Embryonic facial prominence (tissue), 1 donor: ENCODE data around the gene FAM149B1.

Source experiments
- DNase-seq: peaks from one replicate; pipeline ENCODE4 v3.0.0-alpha.2; 2016; ENCODE audit errors: extremely low spot score

FAM149B1 gene

GRCh38 chr10:73264423-73264822 is 96.5 kb downstream of the FAM149B1 start:
- no peak for DNase-seq

DNA sequence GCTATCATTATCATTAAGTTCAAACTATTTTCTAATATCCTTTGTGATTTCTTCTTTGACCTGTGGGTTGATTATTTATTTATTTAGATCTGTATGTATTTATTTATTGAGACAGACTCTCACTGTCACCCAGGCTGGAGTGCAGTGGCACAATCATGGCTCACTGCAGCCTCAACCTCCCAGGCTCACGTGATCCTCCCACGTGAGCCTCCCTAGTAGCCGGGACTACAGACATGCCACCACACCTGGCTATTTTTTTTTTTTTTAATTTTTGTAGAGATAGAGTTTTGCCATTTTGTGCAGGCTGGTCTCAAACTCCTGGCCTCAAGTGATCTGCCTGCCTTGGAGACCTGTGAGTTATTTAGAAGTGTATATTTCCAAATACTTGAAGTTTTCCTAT is 113.2 kb downstream of the FAM149B1 start:
- DNase-seq, result no peak

DNA sequence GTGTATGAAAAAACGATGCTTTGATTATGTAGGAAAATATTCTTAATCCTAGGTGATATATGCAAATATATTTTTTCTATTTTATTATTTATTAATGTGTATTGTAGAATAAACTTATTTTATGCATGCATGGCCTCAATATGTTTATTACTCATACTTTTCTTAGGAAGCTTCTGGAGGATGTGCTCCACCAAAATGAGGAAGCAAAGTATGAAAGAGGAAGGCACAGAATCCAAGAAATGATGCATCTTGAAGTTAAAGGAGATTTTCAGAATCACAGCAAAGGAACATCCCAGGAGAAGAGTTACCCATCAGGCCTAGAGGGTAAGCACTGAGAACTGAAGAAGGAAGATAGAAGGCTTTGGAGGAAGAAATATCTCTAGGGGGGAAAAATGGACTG is 119.5 kb downstream of the FAM149B1 start:
- no peak for DNase-seq

GRCh38 chr10:73289958-73290357 is 122.0 kb downstream of the FAM149B1 start:
- no peak for DNase-seq

GRCh38 chr10:73293461-73293860 is 125.5 kb downstream of the FAM149B1 start:
- no peak for DNase-seq
